Neuronal stem cell (in vitro differentiated cells): ENCODE data around the gene RNF213.

Experiments used
- DNase-seq: peaks from one replicate; pipeline ENCODE4 v3.0.0-alpha.2; 2013; ENCODE audit warnings: low spot score
- H2AFZ ChIP-seq: one replicate; pipeline ENCODE4 v1.6.1; 2013; ENCODE audit warnings: mild to moderate bottlenecking, low read length, inconsistent platforms
- H2AK5ac ChIP-seq: 2 replicates; pipeline ENCODE4 v1.6.1; 2013; ENCODE audit warnings: low read depth, mild to moderate bottlenecking, inconsistent platforms, low read length, moderate library complexity, mixed read lengths
- H2BK120ac ChIP-seq: 2 replicates; pipeline ENCODE4 v1.6.1; 2013; ENCODE audit warnings: low read depth, mild to moderate bottlenecking, inconsistent platforms, low read length, moderate library complexity, mixed read lengths
- H2BK12ac ChIP-seq: one replicate; pipeline ENCODE4 v1.6.1; 2013; ENCODE audit warnings: low read length, inconsistent platforms
- H2BK15ac ChIP-seq: 2 replicates; pipeline ENCODE4 v1.6.1; 2013; ENCODE audit warnings: mild to moderate bottlenecking, low read length, inconsistent platforms, mixed read lengths
- H2BK5ac ChIP-seq: one replicate; pipeline ENCODE4 v1.6.1; 2013; ENCODE audit warnings: inconsistent platforms, mild to moderate bottlenecking, low read length, moderate library complexity
- H3K14ac ChIP-seq: one replicate; pipeline ENCODE4 v1.6.1; 2013; ENCODE audit warnings: low read length, inconsistent platforms
- H3K18ac ChIP-seq: 2 replicates; pipeline ENCODE4 v1.6.1; 2013; ENCODE audit warnings: low read length, inconsistent platforms
- H3K23ac ChIP-seq: 2 replicates; pipeline ENCODE4 v1.6.1; 2013; ENCODE audit warnings: low read depth, mild to moderate bottlenecking, mixed read lengths, low read length, inconsistent platforms; ENCODE audit not compliant: poor library complexity
- H3K27ac ChIP-seq: replicated peaks from 3 replicates; pipeline ENCODE4 v1.5.1; 2013; ENCODE audit warnings: low read length, inconsistent platforms
- H3K27me3 ChIP-seq, 3 experiments: 2 replicates each; pipeline ENCODE4 v1.6.1; 2013; ENCODE audit warnings: low read length in 3 of 3, mild to moderate bottlenecking in 2 of 3, inconsistent platforms in 1 of 3, low read depth in 1 of 3, mixed read lengths in 1 of 3, moderate library complexity in 1 of 3; ENCODE audit not compliant: control insufficient read depth in 3 of 3, insufficient read depth in 3 of 3
- H3K36me3 ChIP-seq, 2 donors: replicated peaks in 1 of 2; 2 replicates each; pipeline ENCODE4 v1.6.1; 2013; ENCODE audit warnings: low read length in 2 of 2; ENCODE audit not compliant: control insufficient read depth in 2 of 2, insufficient read depth in 2 of 2
- H3K4ac ChIP-seq: 2 replicates; pipeline ENCODE4 v1.6.1; 2013; ENCODE audit warnings: inconsistent platforms, mild to moderate bottlenecking, low read length, moderate library complexity
- H3K4me1 ChIP-seq, 2 donors: 1 replicate in 1 of 2; 2 replicates in 1 of 2; pipeline ENCODE4 v1.6.1; 2013; ENCODE audit warnings: low read length in 2 of 2, low read depth in 1 of 2; ENCODE audit not compliant: control insufficient read depth in 2 of 2, insufficient read depth in 1 of 2
- H3K4me2 ChIP-seq: one replicate; pipeline ENCODE4 v1.6.1; 2013; ENCODE audit warnings: mild to moderate bottlenecking, low read length, inconsistent platforms; ENCODE audit not compliant: insufficient read depth, poor library complexity, severe bottlenecking
- H3K4me3 ChIP-seq, 2 donors: 2 replicates each; pipeline ENCODE4 v1.5.1; 2013; ENCODE audit warnings: low read length in 2 of 2, mild to moderate bottlenecking in 2 of 2, inconsistent platforms in 1 of 2, moderate library complexity in 1 of 2
- H3K79me1 ChIP-seq: one replicate; pipeline ENCODE4 v1.6.1; 2013; ENCODE audit warnings: low read depth, mild to moderate bottlenecking, inconsistent platforms, low read length, moderate library complexity
- H3K9ac ChIP-seq: one replicate; pipeline ENCODE4 v1.6.1; 2013; ENCODE audit warnings: mild to moderate bottlenecking, low read depth, low read length, inconsistent platforms; ENCODE audit not compliant: poor library complexity
- H3K9me3 ChIP-seq, 2 donors: replicated peaks in 1 of 2; 2 replicates each; pipeline versions ENCODE3 to v1.6.1; 2013; ENCODE audit warnings: low read length in 2 of 2, mild to moderate bottlenecking in 2 of 2, inconsistent platforms in 1 of 2, low read depth in 1 of 2, mixed read lengths in 1 of 2, moderate library complexity in 1 of 2; ENCODE audit not compliant: control insufficient read depth in 2 of 2, insufficient read depth in 1 of 2
- H4K8ac ChIP-seq: one replicate; pipeline ENCODE4 v1.6.1; 2013; ENCODE audit warnings: low read depth, mild to moderate bottlenecking, inconsistent platforms, low read length, moderate library complexity
- H4K91ac ChIP-seq: one replicate; pipeline ENCODE4 v1.6.1; 2013; ENCODE audit warnings: low read length, low read depth, mild to moderate bottlenecking, inconsistent platforms; ENCODE audit not compliant: poor library complexity
- WGBS, 2 donors: extraction: QIAGEN DNeasy Blood & Tissue Kit; methylation state at CpG; one replicate each; pipeline ENCODE4 v1.1.7; 2013; ENCODE audit warnings: missing lambda C conversion rate in 2 of 2, mixed read lengths in 1 of 2; ENCODE audit not compliant: insufficient read length in 2 of 2, insufficient replicate concordance in 1 of 2; ENCODE audit errors: extremely low coverage in 2 of 2; 5-methylcytosine and 5-hydroxymethylcytosine counted together

Gene RNF213

DNA sequence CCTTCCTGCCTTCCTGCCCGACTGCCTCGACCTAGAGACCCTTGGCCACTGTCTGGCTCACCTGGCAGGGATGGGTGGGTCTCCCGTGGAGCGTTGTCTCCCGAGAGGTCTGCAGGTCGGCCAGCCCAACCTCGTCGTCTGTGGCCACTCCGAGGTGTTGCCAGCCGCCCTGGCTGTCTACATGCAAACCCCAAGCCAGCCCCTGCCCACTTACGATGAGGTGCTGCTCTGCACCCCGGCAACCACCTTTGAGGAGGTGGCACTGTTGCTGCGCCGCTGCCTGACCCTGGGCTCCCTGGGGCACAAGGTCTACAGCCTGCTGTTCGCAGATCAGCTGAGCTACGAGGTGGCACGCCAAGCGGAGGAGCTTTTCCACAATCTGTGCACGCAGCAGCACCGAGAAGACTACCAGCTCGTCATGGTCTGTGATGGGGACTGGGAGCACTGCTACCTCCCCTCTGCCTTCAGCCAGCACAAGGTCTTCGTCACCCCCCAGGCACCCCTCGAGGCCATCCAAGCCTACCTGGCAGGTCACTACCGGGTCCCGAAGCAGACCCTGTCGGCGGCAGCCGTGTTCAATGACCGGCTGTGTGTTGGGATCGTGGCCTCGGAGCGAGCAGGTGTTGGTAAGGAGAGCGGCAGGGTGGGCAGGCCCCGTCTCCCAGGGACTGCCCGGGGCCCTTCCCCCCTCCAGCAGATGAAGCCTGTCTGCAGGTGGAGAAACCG lies 79.2 kb downstream of the RNF213 start:
- Histone ChIP-seq H3K23ac (no peak overlapping the region), H2AK5ac (no peak overlapping the region), H3K4me2 (no peak overlapping the region), H2BK120ac (no peak overlapping the region), H3K4ac (no peak overlapping the region), H3K27me3 (no peaks in the 10 kb centered on the region), H2BK12ac (no peak overlapping the region), H3K18ac (no peak overlapping the region), H3K14ac (no peak overlapping the region), H4K8ac (no peak overlapping the region), H3K9me3 (no peaks in the 10 kb centered on the region), H2BK15ac (no peak overlapping the region), H3K27ac (no peak overlapping the region), H3K79me1 (no peaks in the 10 kb centered on the region), H3K9ac (no peak overlapping the region), H3K4me3 (no peak overlapping the region), H2BK5ac (no peak overlapping the region), H3K4me1 (no peaks in the 10 kb centered on the region), H2AFZ (no peak overlapping the region), H3K36me3 (peaks cover 32 to 84% of the 10 kb centered on the region in 2 donors), H4K91ac (no peak overlapping the region)
- no peak for DNase-seq
- WGBS, 2 donors: no CpG with 5 or more reads among the region's 36 CpGs

DNA sequence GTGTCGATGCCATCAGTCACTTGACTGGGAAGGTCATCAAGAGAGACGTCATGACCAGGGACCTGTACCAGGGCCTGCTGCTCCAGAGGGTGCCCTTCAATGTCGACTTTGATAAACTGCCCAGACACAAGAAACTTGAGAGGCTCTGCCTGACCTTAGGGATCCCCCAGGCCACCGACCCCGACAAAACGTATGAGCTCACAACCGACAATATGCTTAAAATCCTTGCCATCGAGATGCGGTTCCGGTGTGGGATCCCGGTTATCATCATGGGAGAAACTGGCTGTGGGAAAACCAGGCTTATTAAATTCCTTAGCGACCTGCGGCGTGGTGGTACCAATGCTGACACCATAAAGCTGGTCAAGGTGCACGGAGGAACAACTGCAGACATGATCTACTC lies 84.7 kb downstream of the RNF213 start:
- WGBS, 2 donors: no CpG with 5 or more reads among the region's 15 CpGs
- H3K36me3 ChIP-seq: peaks cover 46 to 89% of the 10 kb centered on the region in 2 donors

DNA sequence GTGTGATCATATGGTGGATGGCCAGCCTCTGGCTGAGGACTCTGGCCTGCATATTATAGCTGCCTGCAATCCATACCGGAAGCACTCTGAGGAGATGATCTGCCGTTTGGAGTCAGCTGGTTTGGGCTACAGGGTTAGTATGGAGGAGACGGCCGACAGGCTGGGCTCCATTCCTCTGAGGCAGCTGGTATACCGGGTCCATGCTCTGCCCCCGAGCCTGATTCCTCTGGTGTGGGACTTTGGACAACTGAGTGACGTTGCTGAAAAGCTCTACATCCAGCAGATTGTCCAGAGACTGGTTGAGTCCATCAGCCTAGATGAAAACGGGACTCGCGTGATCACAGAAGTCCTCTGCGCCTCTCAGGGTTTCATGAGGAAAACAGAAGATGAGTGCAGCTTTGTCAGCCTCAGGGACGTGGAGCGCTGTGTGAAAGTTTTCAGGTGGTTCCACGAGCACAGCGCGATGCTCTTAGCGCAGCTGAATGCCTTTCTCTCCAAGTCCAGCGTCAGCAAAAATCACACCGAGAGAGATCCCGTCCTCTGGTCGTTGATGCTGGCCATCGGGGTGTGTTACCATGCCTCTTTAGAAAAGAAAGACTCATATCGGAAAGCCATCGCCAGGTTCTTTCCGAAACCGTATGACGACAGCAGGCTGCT lies 85.3 kb downstream of the RNF213 start:
- no peaks in the 10 kb centered on the region for H3K27me3 ChIP-seq

More for the DNA sequence above, 84.7 kb downstream of the RNF213 start:
- H3K4me3 ChIP-seq: no peak overlapping the region
- peaks cover 0 to 3% of the 10 kb centered on the region in 2 donors for H3K9me3 ChIP-seq
- no peak overlapping the region for H3K14ac ChIP-seq
- no peak overlapping the region for H2BK12ac ChIP-seq
- no peak for DNase-seq
- no peak overlapping the region for H2BK5ac ChIP-seq
- H3K4me2 ChIP-seq: no peak overlapping the region
- H3K4me1 ChIP-seq: no peaks in the 10 kb centered on the region
- H3K9ac ChIP-seq: no peak overlapping the region
- no peak overlapping the region for H2AK5ac ChIP-seq
- H3K79me1 ChIP-seq: no peaks in the 10 kb centered on the region
- H2AFZ ChIP-seq: no peak overlapping the region
- H3K4ac ChIP-seq: no peak overlapping the region
- no peak overlapping the region for H4K8ac ChIP-seq
- no peak overlapping the region for H3K23ac ChIP-seq
- no peak overlapping the region for H3K27ac ChIP-seq
- no peak overlapping the region for H3K18ac ChIP-seq
- H2BK120ac ChIP-seq: no peak overlapping the region
- no peak overlapping the region for H4K91ac ChIP-seq
- H3K27me3 ChIP-seq: no peaks in the 10 kb centered on the region
- no peak overlapping the region for H2BK15ac ChIP-seq

DNA sequence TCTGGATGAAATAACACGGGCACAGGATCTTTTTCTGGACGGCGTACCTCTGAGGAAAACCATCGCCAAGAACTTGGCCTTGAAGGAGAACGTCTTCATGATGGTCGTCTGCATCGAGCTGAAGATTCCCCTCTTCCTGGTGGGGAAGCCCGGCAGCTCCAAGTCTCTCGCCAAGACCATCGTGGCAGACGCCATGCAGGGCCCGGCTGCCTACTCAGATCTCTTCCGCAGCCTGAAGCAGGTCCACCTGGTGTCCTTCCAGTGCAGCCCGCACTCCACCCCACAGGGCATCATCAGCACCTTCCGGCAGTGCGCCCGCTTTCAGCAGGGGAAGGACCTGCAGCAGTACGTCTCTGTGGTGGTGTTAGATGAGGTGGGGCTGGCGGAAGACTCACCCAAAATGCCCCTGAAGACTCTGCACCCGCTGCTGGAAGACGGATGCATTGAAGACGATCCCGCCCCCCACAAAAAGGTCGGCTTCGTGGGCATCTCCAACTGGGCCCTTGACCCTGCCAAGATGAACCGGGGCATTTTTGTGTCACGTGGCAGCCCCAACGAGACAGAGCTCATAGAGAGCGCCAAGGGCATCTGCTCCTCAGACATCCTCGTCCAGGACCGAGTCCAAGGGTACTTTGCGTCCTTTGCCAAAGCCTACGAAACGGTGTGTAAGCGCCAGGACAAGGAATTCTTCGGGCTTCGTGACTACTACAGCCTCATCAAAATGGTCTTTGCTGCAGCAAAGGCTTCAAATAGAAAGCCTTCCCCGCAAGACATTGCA lies 86.0 kb downstream of the RNF213 start:
- no peak overlapping the region for H3K4ac ChIP-seq
- H3K27me3 ChIP-seq: no peaks in the 10 kb centered on the region
- no peak overlapping the region for H3K4me2 ChIP-seq
- H3K9me3 ChIP-seq: peaks cover 0 to 3% of the 10 kb centered on the region in 2 donors
- H2BK12ac ChIP-seq: no peak overlapping the region
- H2BK120ac ChIP-seq: no peak overlapping the region
- no peaks in the 10 kb centered on the region for H3K79me1 ChIP-seq
- no peak overlapping the region for H2AFZ ChIP-seq
- H3K23ac ChIP-seq: no peak overlapping the region
- no CpG with 5 or more reads among the region's 38 CpGs for WGBS, 2 donors
- no peak for DNase-seq
- no peak overlapping the region for H4K8ac ChIP-seq
- no peak overlapping the region for H3K14ac ChIP-seq
- no peak overlapping the region for H3K27ac ChIP-seq
- H3K4me1 ChIP-seq: no peaks in the 10 kb centered on the region
- no peak overlapping the region for H3K18ac ChIP-seq
- H2AK5ac ChIP-seq: no peak overlapping the region
- H2BK15ac ChIP-seq: no peak overlapping the region
- no peak overlapping the region for H4K91ac ChIP-seq
- H2BK5ac ChIP-seq: no peak overlapping the region
- peaks cover 44 to 95% of the 10 kb centered on the region in 2 donors for H3K36me3 ChIP-seq
- H3K4me3 ChIP-seq: no peak overlapping the region
- H3K9ac ChIP-seq: peak overlapping the region; percentile 55

More for the DNA sequence above, 85.3 kb downstream of the RNF213 start:
- Histone ChIP-seq H2AK5ac (no peak overlapping the region), H3K14ac (no peak overlapping the region), H2AFZ (no peak overlapping the region), H3K79me1 (no peaks in the 10 kb centered on the region), H2BK5ac (no peak overlapping the region), H4K91ac (no peak overlapping the region), H3K4me1 (no peaks in the 10 kb centered on the region), H3K23ac (no peak overlapping the region), H2BK12ac (no peak overlapping the region), H3K9me3 (peaks cover 0 to 3% of the 10 kb centered on the region in 2 donors), H3K36me3 (peaks cover 47 to 94% of the 10 kb centered on the region in 2 donors), H3K9ac (no peak overlapping the region), H3K27ac (no peak overlapping the region), H3K4me2 (no peak overlapping the region), H2BK120ac (no peak overlapping the region), H3K4me3 (no peak overlapping the region), H3K18ac (no peak overlapping the region), H3K4ac (no peak overlapping the region), H4K8ac (no peak overlapping the region), H2BK15ac (no peak overlapping the region)
- WGBS, 2 donors: no CpG with 5 or more reads among the region's 27 CpGs
- no peak for DNase-seq
